H1 (cell line): ENCODE data around the gene KIZ. TPM values are rescaled to one million over a fixed set of nuclear protein-coding genes. Genes with fewer than 3 reads are reported as not detected.

Source experiments
- CTCF ChIA-PET: fragments of 300-600 bp; sonication (Branson Sonifier 250); formaldehyde crosslinking; loops from one replicate; lab custom pipeline; 2021; ENCODE audit not compliant: partially characterized antibody; lab: Charles Lee
- POLR2A ChIA-PET: fragments of 300-600 bp; sonication (Branson Sonifier 250); formaldehyde crosslinking; loops from one replicate; lab custom pipeline; 2021; ENCODE audit warnings: inconsistent platforms; ENCODE audit not compliant: partially characterized antibody; lab: Charles Lee
- DNase-seq, 2 experiments: peaks; one replicate each; pipeline versions ENCODE4 v3.0.0 to v3.0.0-alpha.2; 2010 to 2022; ENCODE audit warnings: low spot score in 2 of 2, low read depth in 1 of 2, mixed read lengths in 1 of 2
- FAIRE-seq: peaks from 2 replicates; lab custom pipeline; 2011; peaks lifted over from hg19 to GRCh38; lab: Jason Lieb, UNC
- H2AFZ ChIP-seq: 2 replicates; pipeline ENCODE4 v1.8.1; 2012; ENCODE audit warnings: low read length, inconsistent platforms
- H2AK5ac ChIP-seq: 2 replicates; pipeline ENCODE4 v1.6.1; 2013; ENCODE audit warnings: low read depth, low read length
- H2BK120ac ChIP-seq: replicated peaks from 2 replicates; pipeline ENCODE3; 2013; ENCODE audit warnings: low read depth, low read length, inconsistent platforms
- H2BK12ac ChIP-seq: 2 replicates; pipeline ENCODE4 v1.6.1; 2013; ENCODE audit warnings: low read depth, low read length
- H2BK15ac ChIP-seq: 2 replicates; pipeline ENCODE4 v1.6.1; 2013; ENCODE audit warnings: low read length
- H2BK20ac ChIP-seq: 2 replicates; pipeline ENCODE4 v1.6.1; 2013; ENCODE audit warnings: low read length
- H2BK5ac ChIP-seq: 2 replicates; pipeline ENCODE4 v1.6.1; 2013; ENCODE audit warnings: low read depth, low read length
- H3K14ac ChIP-seq: 2 replicates; pipeline ENCODE4 v1.6.1; 2013; ENCODE audit warnings: inconsistent platforms; ENCODE audit not compliant: insufficient read length
- H3K18ac ChIP-seq: 2 replicates; pipeline ENCODE4 v1.6.1; 2013; ENCODE audit warnings: low read length; ENCODE audit errors: extremely low read depth
- H3K23ac ChIP-seq: 2 replicates; pipeline ENCODE4 v1.6.1; 2013; ENCODE audit warnings: inconsistent platforms; ENCODE audit not compliant: insufficient read length
- H3K23me2 ChIP-seq: 2 replicates; pipeline ENCODE4 v1.6.1; 2013; ENCODE audit warnings: low read depth, low read length
- H3K27ac ChIP-seq: 2 replicates; pipeline ENCODE4 v1.6.1; 2011; ENCODE audit warnings: low read depth, low read length, inconsistent platforms
- H3K27me3 ChIP-seq, 4 experiments: replicated peaks in 1 of 4; 1 replicate in 1 of 4; 2 replicates in 3 of 4; pipeline versions ENCODE4 v1.6.1 to v1.8.1; 2011 to 2013; ENCODE audit warnings: low read length in 3 of 4, mild to moderate bottlenecking in 3 of 4, inconsistent platforms in 2 of 4, mixed read lengths in 2 of 4, moderate library complexity in 1 of 4; ENCODE audit not compliant: control insufficient read depth in 3 of 4, insufficient read depth in 3 of 4; ENCODE audit errors: extremely low read depth in 1 of 4
- H3K36me3 ChIP-seq, 4 experiments: 2 replicates each; pipeline versions ENCODE4 v1.6.1 to v1.8.1; 2011 to 2013; ENCODE audit warnings: mild to moderate bottlenecking in 4 of 4, low read length in 3 of 4, moderate library complexity in 2 of 4, control low read depth in 1 of 4, inconsistent platforms in 1 of 4; ENCODE audit not compliant: insufficient read depth in 4 of 4, control insufficient read depth in 2 of 4
- H3K4ac ChIP-seq: replicated peaks from 2 replicates; pipeline ENCODE3; 2013; ENCODE audit warnings: low read length, low read depth, mixed read lengths, inconsistent platforms; ENCODE audit not compliant: insufficient read length
- H3K4me1 ChIP-seq, 4 experiments: replicated peaks in 1 of 4; 1 replicate in 1 of 4; 2 replicates in 3 of 4; pipeline versions ENCODE4 v1.6.1 to v1.8.1; 2011 to 2013; ENCODE audit warnings: low read length in 3 of 4, inconsistent platforms in 2 of 4, mixed read lengths in 1 of 4; ENCODE audit not compliant: insufficient read depth in 4 of 4, control insufficient read depth in 3 of 4
- H3K4me2 ChIP-seq, 2 experiments: 2 replicates each; pipeline versions ENCODE4 v1.6.1 to v1.8.1; 2011 to 2013; ENCODE audit warnings: low read depth in 2 of 2, low read length in 2 of 2, control low read depth in 1 of 2, inconsistent platforms in 1 of 2, mild to moderate bottlenecking in 1 of 2; ENCODE audit not compliant: insufficient read depth in 1 of 2
- H3K4me3 ChIP-seq, 4 experiments: fragments of 200-600, 300-600 bp in 1 of 4; sonication (generic), shearing (Covaris generic), sonication (Bioruptor Twin) in 1 of 4; 2 replicates each; pipeline versions ENCODE4 v1.5.1 to v1.8.1; 2011 to 2016; ENCODE audit warnings: low read length in 4 of 4, low read depth in 3 of 4, control low read depth in 2 of 4, inconsistent platforms in 2 of 4, mild to moderate bottlenecking in 2 of 4, mixed read lengths in 1 of 4, moderate library complexity in 1 of 4; ENCODE audit not compliant: insufficient read depth in 2 of 4; ENCODE audit errors: extremely low read depth in 1 of 4
- H3K56ac ChIP-seq: replicated peaks from 2 replicates; pipeline ENCODE3; 2013; ENCODE audit warnings: low read depth, mild to moderate bottlenecking, mixed read lengths, low read length, inconsistent platforms; ENCODE audit not compliant: insufficient read length
- H3K79me1 ChIP-seq: 2 replicates; pipeline ENCODE4 v1.6.1; 2013; ENCODE audit warnings: low read depth, low read length, control low read depth
- H3K79me2 ChIP-seq, 2 experiments: 2 replicates each; pipeline versions ENCODE4 v1.6.1 to v1.8.1; 2012 to 2013; ENCODE audit warnings: low read length in 2 of 2, mild to moderate bottlenecking in 2 of 2, inconsistent platforms in 1 of 2; ENCODE audit not compliant: insufficient read depth in 2 of 2, control insufficient read depth in 1 of 2
- H3K9ac ChIP-seq, 4 experiments: replicated peaks in 1 of 4; 1 replicate in 1 of 4; 2 replicates in 3 of 4; pipeline versions ENCODE4 v1.6.1 to v1.8.1; 2011 to 2013; ENCODE audit warnings: low read depth in 3 of 4, low read length in 3 of 4, control low read depth in 2 of 4, mild to moderate bottlenecking in 2 of 4, moderate library complexity in 2 of 4, inconsistent platforms in 1 of 4; ENCODE audit errors: extremely low read depth in 1 of 4
- H3K9me3 ChIP-seq, 2 experiments: 2 replicates each; pipeline versions ENCODE4 v1.6.1 to v1.8.1; 2012 to 2013; ENCODE audit warnings: mild to moderate bottlenecking in 2 of 2, moderate library complexity in 2 of 2, control low read depth in 1 of 2, inconsistent platforms in 1 of 2, low read depth in 1 of 2, low read length in 1 of 2, mixed read lengths in 1 of 2; ENCODE audit not compliant: insufficient read depth in 2 of 2
- H4K20me1 ChIP-seq, 2 experiments: replicated peaks in 1 of 2; 2 replicates each; pipeline versions ENCODE3 to v1.8.1; 2011 to 2013; ENCODE audit warnings: inconsistent platforms in 2 of 2, low read length in 2 of 2, mild to moderate bottlenecking in 1 of 2; ENCODE audit not compliant: insufficient read depth in 2 of 2, control insufficient read depth in 1 of 2
- H4K5ac ChIP-seq: 2 replicates; pipeline ENCODE4 v1.6.1; 2013; ENCODE audit warnings: low read length, low read depth, mixed read lengths, inconsistent platforms; ENCODE audit not compliant: insufficient read length
- H4K8ac ChIP-seq: 2 replicates; pipeline ENCODE4 v1.8.0; 2013; ENCODE audit warnings: mild to moderate bottlenecking, moderate library complexity, low read length, inconsistent platforms; ENCODE audit not compliant: insufficient read depth; ENCODE audit errors: extremely low read depth
- H4K91ac ChIP-seq: replicated peaks from 2 replicates; pipeline ENCODE3; 2013; ENCODE audit warnings: low read length, mixed read lengths, inconsistent platforms; ENCODE audit not compliant: insufficient read length
- ASH2L ChIP-seq: fragments of 200-600, 300-600 bp; sonication (generic); IDR thresholded peaks from one replicate; pipeline ENCODE4 v1.7.1; 2017; ENCODE audit warnings: low read length
- BACH1 ChIP-seq: IDR thresholded peaks from 2 replicates; pipeline ENCODE4 v1.6.1; 2012; ENCODE audit warnings: low read length, improper control_type of control experiment
- BCL11A ChIP-seq, 2 experiments: IDR thresholded peaks; one replicate each; pipeline ENCODE4 v1.6.1; 2011; ENCODE audit warnings: low read depth in 2 of 2, low read length in 2 of 2, mild to moderate bottlenecking in 2 of 2
- BRCA1 ChIP-seq: IDR thresholded peaks from 2 replicates; pipeline ENCODE4 v1.6.1; 2012; ENCODE audit warnings: low read depth, low read length, improper control_type of control experiment
- CBX8 ChIP-seq: fragments of 300-800, 300-1000 bp; sonication (generic); IDR thresholded peaks from 2 replicates; pipeline ENCODE4 v1.7.1; 2016; ENCODE audit warnings: low read depth, low read length, borderline replicate concordance
- CREB1 ChIP-seq: IDR thresholded peaks from 2 replicates; pipeline ENCODE4 v1.6.1; 2012; ENCODE audit warnings: inconsistent platforms
- GTF2F1 ChIP-seq: IDR thresholded peaks from 2 replicates; pipeline ENCODE4 v1.6.1; 2012; ENCODE audit warnings: low read depth, low read length, improper control_type of control experiment, borderline replicate concordance
- KDM4A ChIP-seq: IDR thresholded peaks from one replicate; pipeline ENCODE4 v1.7.1; 2012; ENCODE audit warnings: low read depth, mild to moderate bottlenecking, moderate library complexity, low read length, inconsistent platforms; ENCODE audit not compliant: severe bottlenecking
- MAFK ChIP-seq: IDR thresholded peaks from 2 replicates; pipeline ENCODE4 v1.6.1; 2012; ENCODE audit warnings: low read depth, mild to moderate bottlenecking, improper control_type of control experiment, low read length
- NRF1 ChIP-seq: IDR thresholded peaks from 2 replicates; pipeline ENCODE4 v1.6.1; 2011; ENCODE audit warnings: mild to moderate bottlenecking, low read depth, low read length, improper control_type of control experiment
- POU5F1 ChIP-seq: IDR thresholded peaks from 2 replicates; pipeline ENCODE4 v1.6.1; 2011; ENCODE audit warnings: low read depth, mild to moderate bottlenecking, low read length, moderate library complexity
- RAD21 ChIP-seq, 2 experiments: IDR thresholded peaks in 1 of 2; conservative IDR thresholded peaks in 1 of 2; 2 replicates each; pipeline ENCODE4 v1.6.1; 2011; ENCODE audit warnings: low read depth in 2 of 2, low read length in 2 of 2, improper control_type of control experiment in 1 of 2, inconsistent platforms in 1 of 2, mild to moderate bottlenecking in 1 of 2, moderate library complexity in 1 of 2
- RXRA ChIP-seq: IDR thresholded peaks from 2 replicates; pipeline ENCODE4 v1.6.1; 2011; ENCODE audit warnings: low read depth, mild to moderate bottlenecking, low read length, moderate library complexity; ENCODE audit not compliant: insufficient read depth
- SUZ12 ChIP-seq: fragments of 200-600 bp; sonication (generic); IDR thresholded peaks from 2 replicates; pipeline ENCODE4 v1.6.1; 2012; ENCODE audit warnings: mild to moderate bottlenecking, inconsistent platforms, low read length, moderate library complexity, mixed read lengths
- YY1 ChIP-seq: IDR thresholded peaks from 2 replicates; pipeline ENCODE4 v1.6.1; 2011; ENCODE audit warnings: low read depth, mild to moderate bottlenecking, low read length
- WGBS, 2 experiments: shearing (Covaris generic) in 1 of 2; methylation state at CpG; one replicate each; pipeline versions ENCODE4 v1.1.6 to v1.1.7; 2013 to 2015; ENCODE audit warnings: low lambda C conversion rate in 2 of 2, mixed read lengths in 2 of 2, inconsistent platforms in 1 of 2, low coverage in 1 of 2, missing lambda C conversion rate in 1 of 2; ENCODE audit not compliant: insufficient replicate concordance in 2 of 2, insufficient coverage in 1 of 2, insufficient read length in 1 of 2; ENCODE audit errors: extremely low coverage in 1 of 2, missing lambda C conversion rate in 1 of 2; 5-methylcytosine and 5-hydroxymethylcytosine counted together
- polyA plus RNA-seq, 7 experiments: library from polyadenylated mRNA; depleted of rRNA in 3 of 7; stranded (reverse) in 5 of 7; unstranded in 2 of 7; fragments of >200 nt in 5 of 7; fragments of 200-250 nt in 2 of 7; gene quantifications; 1 replicate in 5 of 7; 2 replicates in 1 of 7; 4 replicates in 1 of 7; pipeline versions ENCODE4 v1.2.1 to v1.2.3, GENCODE V29; 2011 to 2013; ENCODE audit warnings: missing spikeins in 2 of 7, mixed read lengths in 2 of 7
- total RNA-seq: library from RNA; stranded (reverse); fragmentation: NEBNext Ultra II Directional; extraction: Animal tissue kit (Norgen Biotek cat#: 25700); gene quantifications from 2 replicates; pipeline ENCODE4 v1.2.1, GENCODE V29; 2021

KIZ gene
- total and polyA plus RNA-seq, 2 of the 8 experiments (the other 6 are each of a cell fraction or from before 2014, with no cell fraction given), result 13.0 to 51.7 TPM

- Histone ChIP-seq H3K4me3 (no peak overlapping the region), H3K9me3 (no peaks in the 10 kb centered on the region), H3K79me2 (no peaks in the 10 kb centered on the region), H3K23me2 (no peaks in the 10 kb centered on the region), H4K8ac (no peak overlapping the region), H2BK20ac (no peak overlapping the region), H3K27ac (no peak overlapping the region), H2BK12ac (no peak overlapping the region), H3K9ac (no peak overlapping the region), H3K79me1 (no peaks in the 10 kb centered on the region), H3K4ac (no peak overlapping the region), H2BK15ac (no peak overlapping the region), H2BK120ac (no peak overlapping the region), H3K27me3 (no peaks in the 10 kb centered on the region), H3K36me3 (peaks cover 0 to 5% (median 2%) of the 10 kb centered on the region in 4 experiments; a peak in 4 of 8 replicates), H3K4me2 (no peak overlapping the region), H3K14ac (no peak overlapping the region), H3K56ac (no peak overlapping the region), H3K18ac (no peak overlapping the region), H3K4me1 (peaks cover 0 to 10% (median 2%) of the 10 kb centered on the region in 4 experiments; a peak in 4 of 7 replicates), H2BK5ac (no peak overlapping the region), H4K91ac (no peak overlapping the region), H4K5ac (no peak overlapping the region), H3K23ac (no peak overlapping the region), H4K20me1 (no peaks in the 10 kb centered on the region), H2AFZ (no peak overlapping the region), H2AK5ac (no peak overlapping the region)
- WGBS, 2 experiments, result 71% methylated on average over 4 of the region's 4 CpGs; no CpG with 5 or more reads in 1 of the 2 experiments
- no peak for TF ChIP-seq SUZ12
- TF ChIP-seq BACH1, result no peak
- TF ChIP-seq CREB1, result no peak
- no peak for TF ChIP-seq GTF2F1
- no peak for TF ChIP-seq CBX8
- TF ChIP-seq POU5F1, result no peak
- TF ChIP-seq MAFK, result no peak
- no peak for TF ChIP-seq ASH2L
- TF ChIP-seq BCL11A (IDR thresholded peaks at IDR 0.05; ENCODE audit: low read depth in 2 of 2, low read length in 2 of 2), result no peak
- no peak for TF ChIP-seq YY1
- TF ChIP-seq RAD21 (IDR thresholded peaks at IDR 0.05 in 1 of 2, conservative IDR thresholded peaks at IDR 0.05 in 1 of 2; ENCODE audit: low read depth in 2 of 2, low read length in 2 of 2), result no peak
- no peak for TF ChIP-seq KDM4A
- TF ChIP-seq NRF1, result no peak
- TF ChIP-seq RXRA, result no peak
- TF ChIP-seq BRCA1, result no peak
- POLR2A ChIA-PET, result interaction anchor here (2.7 kb wide), 1 partner anchor 11 kb away, joined by 8 read pairs; no protein-coding TSS in a partner anchor
- FAIRE-seq, result no peak
- CTCF ChIA-PET, result interaction anchor here (1.9 kb wide), 1 partner anchor 11 kb away, joined by 13 read pairs; no protein-coding TSS in a partner anchor
- no peak for DNase-seq
Measured at GRCh38 chr20:21224217-21224616, 98.3 kb downstream of the KIZ start.
